Midbrain (tissue), 1 donor: ENCODE data around the gene ANTXR1.
A peak's percentile ranks its signal among the peaks of the same experiment; 100 is the strongest.

ENCODE experiments used
- DNase-seq: peaks from one replicate; lab custom pipeline; 2025; lab: John Stamatoyannopoulos, UW

ANTXR1 gene

GRCh38 chr2:69013142-69013839 lies at the start of gene ANTXR1:
TSS of gene ANTXR1 (plus strand) at chr2:69013179. CDS start at chr2:69013500, 321 bp downstream.
- peak; percentile 63 for DNase-seq

GRCh38 chr2:68964282-68964681 lies 48.7 kb upstream of the ANTXR1 start:
- no peak for DNase-seq

GRCh38 chr2:68968221-68968620 lies 44.8 kb upstream of the ANTXR1 start:
- no peak for DNase-seq

- DNase-seq: no peak
Measured at GRCh38 chr2:68969736-68970490, 43.1 kb upstream of the ANTXR1 start.

- DNase-seq: no peak
Measured at GRCh38 chr2:68970566-68971265, 42.3 kb upstream of the ANTXR1 start.

- DNase-seq: no peak
Measured at GRCh38 chr2:68971591-68972231, 41.3 kb upstream of the ANTXR1 start.

GRCh38 chr2:68974251-68974650 lies 38.7 kb upstream of the ANTXR1 start, which contains the start of gene GKN1:
TSS of gene GKN1 (plus strand) at chr2:68974636. CDS start at chr2:68974678, 42 bp downstream.
- no peak for DNase-seq

- DNase-seq: no peak
Measured at GRCh38 chr2:68974946-68975665, 37.9 kb upstream of the ANTXR1 start.

- DNase-seq: no peak
Measured at GRCh38 chr2:68975844-68976243, 37.1 kb upstream of the ANTXR1 start.

- no peak for DNase-seq
Measured at GRCh38 chr2:68977453-68977852, 35.5 kb upstream of the ANTXR1 start.

- no peak for DNase-seq
Measured at GRCh38 chr2:68978098-68978497, 34.9 kb upstream of the ANTXR1 start.

GRCh38 chr2:68980956-68981355 lies 32.0 kb upstream of the ANTXR1 start:
- DNase-seq: no peak

GRCh38 chr2:68987021-68987503 lies 25.9 kb upstream of the ANTXR1 start:
- DNase-seq: peak; percentile 7

GRCh38 chr2:68989035-68989434 lies 23.9 kb upstream of the ANTXR1 start:
- DNase-seq: no peak

- DNase-seq: no peak
Measured at GRCh38 chr2:68992341-68992740, 20.6 kb upstream of the ANTXR1 start.

- no peak for DNase-seq
Measured at GRCh38 chr2:68992933-68993332, 20.0 kb upstream of the ANTXR1 start.

- DNase-seq: no peak
Measured at GRCh38 chr2:68993660-68994059, 19.3 kb upstream of the ANTXR1 start.

- no peak for DNase-seq
Measured at GRCh38 chr2:68994864-68995263, 18.1 kb upstream of the ANTXR1 start.

GRCh38 chr2:68995916-68996315 lies 17.1 kb upstream of the ANTXR1 start:
- DNase-seq: no peak

GRCh38 chr2:68997401-68997800 lies 15.6 kb upstream of the ANTXR1 start:
- no peak for DNase-seq

- no peak for DNase-seq
Measured at GRCh38 chr2:69001879-69002278, 11.1 kb upstream of the ANTXR1 start.
